HG03175 (cell line): ENCODE results near the gene FGG.
A peak's percentile ranks its signal among the peaks of the same experiment; 100 is the strongest.

Source experiments
- ATAC-seq: cut with Tn5 transposase; IDR thresholded peaks from one replicate; pipeline ENCODE4 v1.9.1; 2021; ENCODE audit warnings: mild to moderate bottlenecking, moderate library complexity; ENCODE audit not compliant: unreplicated experiment

The FGG gene

DNA sequence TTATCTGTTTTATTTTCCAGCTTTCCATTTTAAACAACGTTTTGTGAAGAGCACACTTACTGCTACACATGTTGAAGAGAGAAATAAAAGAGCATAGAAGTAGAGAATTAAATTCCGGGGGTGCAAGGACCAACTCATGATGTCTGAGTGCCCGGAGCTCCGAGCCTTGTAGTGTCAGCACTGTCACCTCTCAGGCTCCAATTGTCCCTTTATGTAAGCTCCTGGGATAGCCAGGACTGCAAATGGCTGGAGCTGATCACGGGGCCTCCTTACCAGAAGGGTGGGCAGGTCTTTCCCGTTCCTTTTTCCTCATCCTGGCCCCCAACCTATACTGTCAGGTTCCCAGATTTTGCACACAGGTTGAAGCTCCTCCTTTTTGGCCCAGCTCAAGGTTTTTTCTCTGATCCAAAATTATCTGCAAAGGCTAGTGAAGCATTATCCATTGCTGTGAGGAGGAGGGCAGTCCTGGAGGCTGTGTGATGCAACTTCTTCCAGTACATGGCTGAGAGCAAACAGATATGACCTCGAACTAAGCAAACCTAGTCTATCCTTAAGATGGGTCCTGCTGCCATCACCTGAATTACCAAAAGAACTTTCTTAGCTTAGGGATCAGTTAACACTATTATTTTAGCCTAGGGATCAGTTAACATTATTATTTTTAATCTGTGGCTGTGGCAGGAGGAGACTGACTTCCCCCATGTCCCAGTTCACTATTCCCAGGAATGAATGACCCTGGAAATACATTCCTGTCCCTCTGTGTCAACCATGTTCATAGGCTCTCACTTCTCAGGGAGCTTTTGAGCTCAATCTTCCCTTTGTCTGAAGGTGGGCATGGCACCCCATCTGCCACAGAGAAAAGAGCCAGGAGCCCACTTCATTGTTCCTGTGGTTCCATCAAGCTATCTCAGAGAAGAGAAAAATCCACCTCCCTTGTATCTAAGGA lies at the start of gene FGG:
FGG (minus strand) TSS at position 185 of the 943 bp plus-strand sequence; CDS start at position 138, 47 bp downstream.
- no peak for ATAC-seq

DNA sequence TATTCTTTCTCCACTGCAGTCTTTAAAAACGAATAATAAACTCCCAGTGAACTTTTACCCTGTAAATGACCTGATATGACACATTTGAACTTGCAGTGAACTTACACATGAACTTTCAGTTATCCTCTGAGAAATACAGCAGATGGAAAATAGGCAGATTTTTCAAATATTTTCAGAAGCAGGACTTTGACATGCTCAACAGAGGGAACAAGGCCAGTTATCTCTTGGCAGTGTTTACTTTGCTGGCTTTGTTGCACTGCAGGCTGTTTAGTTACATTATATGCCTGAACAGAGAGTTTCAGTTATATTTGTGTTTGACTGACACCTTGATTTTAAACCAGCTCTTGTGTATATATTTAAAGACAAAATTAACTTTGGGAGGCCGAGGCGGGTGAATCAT lies 47.6 kb upstream of the FGG start:
- no peak for ATAC-seq

DNA sequence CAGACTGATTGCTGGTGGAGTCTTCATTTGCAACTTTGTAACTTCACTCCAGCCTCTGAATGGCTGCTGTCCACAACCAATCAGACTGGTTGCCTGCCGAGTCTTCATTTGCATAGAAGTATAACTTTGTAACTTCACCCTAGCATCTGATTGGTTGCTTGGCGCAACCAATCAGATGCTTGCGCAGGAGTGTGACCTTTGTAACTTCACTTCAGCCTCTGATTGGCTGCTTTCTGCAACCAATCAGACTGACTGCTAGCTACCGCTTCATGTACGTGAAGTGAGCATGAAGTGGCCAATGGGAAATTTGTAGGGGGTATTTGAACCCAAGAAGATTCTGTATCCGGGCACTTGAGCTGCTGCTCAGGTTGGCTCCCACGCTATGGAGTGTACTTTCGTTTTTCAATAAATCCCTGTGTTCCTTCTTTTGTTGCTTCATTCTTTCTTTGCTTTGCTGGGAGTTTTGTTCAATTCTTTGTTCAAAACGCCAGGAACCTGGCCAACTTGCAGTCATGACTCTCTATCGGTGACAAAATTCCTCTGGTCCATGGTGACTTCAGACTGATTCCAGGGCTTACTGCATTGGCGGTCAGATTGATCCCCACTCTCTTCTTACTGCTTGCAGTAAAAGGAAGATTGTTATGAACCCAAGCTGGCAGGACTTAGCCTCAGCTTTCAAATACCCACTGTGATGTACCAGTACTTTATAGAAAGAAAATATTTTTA lies 46.4 kb upstream of the FGG start:
- no peak for ATAC-seq

DNA sequence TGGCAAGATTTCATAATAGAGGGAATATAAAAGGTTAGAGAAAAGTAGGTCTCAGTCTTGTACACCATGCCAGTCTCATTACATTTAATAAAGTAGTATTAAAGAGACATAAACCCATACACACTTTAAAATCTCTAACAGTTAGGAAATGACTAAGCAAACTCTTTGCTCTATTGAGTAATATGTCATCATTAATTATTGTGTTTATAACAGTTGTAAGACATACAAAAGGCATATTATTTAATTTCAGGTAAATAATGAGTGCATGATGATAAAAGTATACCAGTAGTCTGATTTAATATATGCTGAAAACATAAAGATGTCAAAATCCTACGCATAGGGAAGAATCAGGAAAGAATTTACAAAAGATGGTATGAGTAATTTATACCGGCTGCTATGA lies 31.0 kb upstream of the FGG start:
- ATAC-seq, result no peak

DNA sequence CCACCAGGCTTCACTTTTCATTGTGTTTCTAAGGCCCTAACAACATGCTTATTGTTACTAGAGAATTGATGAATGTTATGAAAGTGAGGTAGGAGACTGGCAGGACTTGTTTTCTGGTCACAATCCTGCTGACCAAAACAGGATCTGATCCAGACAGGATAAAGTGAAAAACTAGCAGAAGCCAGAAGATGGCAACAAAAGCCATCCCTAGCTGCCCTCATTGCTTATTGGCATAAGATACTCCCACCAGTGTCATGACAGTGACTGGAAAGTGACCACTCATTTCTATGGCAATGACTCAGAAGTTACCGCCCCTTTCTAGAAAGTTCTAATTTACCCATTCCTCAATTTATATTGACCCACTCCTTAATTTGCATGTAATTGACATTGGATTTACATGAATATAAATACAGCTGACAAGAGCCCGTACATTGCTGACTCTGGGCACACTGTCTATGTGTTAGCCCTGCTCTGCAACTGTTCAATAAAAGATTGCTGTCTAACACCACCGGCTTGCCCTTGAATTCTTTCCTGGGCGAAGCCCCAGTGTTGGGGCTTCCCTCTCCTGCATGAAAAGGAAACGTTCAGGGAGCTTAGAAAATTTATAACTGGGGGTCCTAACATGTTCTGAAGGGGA lies 30.0 kb upstream of the FGG start:
- ATAC-seq, result no peak

DNA sequence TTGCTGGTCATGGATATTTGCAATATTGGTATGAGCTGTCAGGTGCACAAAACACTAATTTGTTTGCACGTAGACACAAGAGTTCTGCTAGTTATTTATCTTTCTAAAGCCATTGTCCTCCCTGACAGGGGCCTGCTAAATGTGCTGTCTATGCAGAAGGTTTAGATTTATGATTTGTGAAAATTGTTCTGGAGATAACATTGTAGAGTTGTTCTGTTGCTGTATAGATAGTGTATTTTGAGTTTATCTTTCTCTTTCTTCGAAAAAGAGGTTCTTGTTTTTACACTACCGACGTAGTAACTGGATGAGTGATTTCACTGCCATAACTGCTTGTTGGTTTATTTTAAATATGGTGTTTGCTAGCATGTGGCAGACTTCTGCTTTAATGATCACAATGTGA lies 28.5 kb upstream of the FGG start:
- no peak for ATAC-seq

DNA sequence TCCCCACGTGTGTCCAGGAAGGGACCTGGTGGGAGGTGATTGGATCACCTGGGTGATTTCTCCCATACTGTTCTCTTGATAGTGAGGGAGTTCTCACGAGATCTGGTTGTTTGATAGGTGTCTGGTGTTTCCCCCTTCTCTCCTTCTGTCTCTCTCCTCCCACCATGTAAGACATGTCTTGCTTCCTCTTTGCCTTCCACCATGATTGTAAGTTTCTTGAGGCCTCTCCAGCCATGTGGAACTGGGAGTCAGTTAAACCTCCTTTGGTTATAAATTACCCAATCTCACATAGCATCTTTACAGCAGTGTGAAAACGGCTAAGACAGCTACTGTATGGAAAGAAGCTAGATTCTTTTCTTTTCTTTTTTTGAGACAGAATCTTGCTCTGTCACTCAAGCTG lies 21.6 kb upstream of the FGG start:
- peak; percentile 51 for ATAC-seq

DNA sequence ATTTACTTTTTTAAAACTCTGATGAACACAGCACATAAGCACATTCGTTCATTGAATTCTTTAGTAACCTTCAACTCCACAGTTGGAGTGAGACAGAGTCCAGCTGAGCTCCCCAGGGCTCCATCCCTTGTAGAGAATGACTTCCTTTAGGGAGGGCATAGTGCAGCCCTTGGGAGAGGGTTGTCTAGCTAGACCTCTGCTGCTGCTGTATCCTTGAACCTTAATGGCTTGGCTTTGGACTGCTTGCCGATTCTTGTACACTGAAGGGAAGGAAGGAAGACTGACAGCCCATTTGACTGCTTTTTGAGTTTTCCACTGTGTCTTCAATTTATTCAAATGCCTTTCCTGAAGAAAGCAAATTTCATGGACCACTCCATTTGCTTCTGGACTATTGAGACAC lies 19.4 kb upstream of the FGG start:
- ATAC-seq, result no peak

DNA sequence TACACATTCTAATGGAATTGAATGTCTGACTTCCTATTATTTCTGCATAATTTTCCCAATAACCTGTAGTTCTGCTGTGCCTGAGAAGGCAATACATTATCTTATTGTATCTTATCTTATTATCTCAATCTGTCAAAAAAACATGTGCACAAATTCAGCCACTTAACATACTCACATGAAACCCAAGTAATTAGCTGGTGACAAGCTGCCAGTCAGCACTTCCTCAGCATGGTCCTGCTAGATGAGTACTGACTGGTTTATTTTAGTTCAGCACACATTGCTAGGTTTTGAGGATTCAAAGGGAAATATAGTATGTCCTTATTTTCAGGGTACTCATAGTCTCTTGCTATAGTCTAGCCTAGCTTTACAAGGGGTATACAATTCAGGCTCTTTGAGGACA lies 17.9 kb upstream of the FGG start:
- no peak for ATAC-seq

DNA sequence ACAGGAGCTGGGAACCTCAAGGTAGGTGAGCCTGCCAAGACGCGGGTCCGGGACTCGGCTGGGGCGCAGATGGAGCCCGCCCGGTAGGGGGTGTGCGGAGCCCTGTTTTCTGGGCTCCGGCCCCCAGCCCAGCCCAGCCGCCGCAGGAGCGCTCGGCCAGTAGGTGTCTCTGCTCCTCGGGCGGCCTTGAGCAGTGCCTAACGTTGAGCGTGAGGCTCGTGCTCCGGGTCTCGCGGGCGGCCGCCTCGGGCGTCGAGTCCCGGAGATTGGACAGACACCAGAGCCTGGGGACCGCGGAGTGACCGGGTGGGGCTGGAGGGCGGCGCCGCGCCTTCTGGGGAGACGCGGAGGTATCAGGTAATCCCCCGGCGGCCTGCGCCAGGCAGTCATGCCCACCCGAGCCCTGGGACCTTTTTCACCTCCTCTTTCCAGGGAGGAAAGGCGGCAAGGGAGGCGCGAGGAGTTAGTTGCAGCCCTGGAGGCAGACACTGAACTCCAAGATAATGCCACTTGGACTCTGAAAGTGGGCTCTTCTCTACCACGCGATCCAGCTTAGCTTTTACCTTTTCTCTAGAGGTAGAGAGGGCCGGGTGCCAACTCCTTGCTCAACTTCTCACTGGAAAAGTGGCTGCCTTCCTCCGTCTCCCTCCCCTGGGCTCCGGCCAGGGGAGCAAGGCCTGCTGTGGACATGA lies 14.5 kb upstream of the FGG start:
- peak; percentile 97 for ATAC-seq

DNA sequence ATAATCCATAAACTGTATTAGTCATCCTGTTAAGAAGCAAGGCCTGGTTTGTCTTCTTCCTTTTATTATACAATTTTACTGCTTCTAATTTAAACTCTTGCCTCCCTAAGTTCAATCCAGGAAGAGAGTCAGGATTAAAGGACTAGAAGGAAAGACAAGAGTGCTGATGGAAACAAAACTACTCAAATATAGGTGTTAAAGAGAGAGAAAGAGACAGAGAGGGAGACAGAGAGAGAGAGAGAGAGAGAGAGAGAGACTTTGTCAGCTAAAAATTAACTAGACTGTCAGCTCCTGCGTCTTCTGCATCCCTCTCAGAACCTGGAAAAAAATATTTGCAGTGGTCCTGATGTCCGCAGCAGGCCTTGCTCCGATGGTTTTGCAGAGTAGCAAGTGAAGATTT lies 13.5 kb upstream of the FGG start:
- no peak for ATAC-seq

DNA sequence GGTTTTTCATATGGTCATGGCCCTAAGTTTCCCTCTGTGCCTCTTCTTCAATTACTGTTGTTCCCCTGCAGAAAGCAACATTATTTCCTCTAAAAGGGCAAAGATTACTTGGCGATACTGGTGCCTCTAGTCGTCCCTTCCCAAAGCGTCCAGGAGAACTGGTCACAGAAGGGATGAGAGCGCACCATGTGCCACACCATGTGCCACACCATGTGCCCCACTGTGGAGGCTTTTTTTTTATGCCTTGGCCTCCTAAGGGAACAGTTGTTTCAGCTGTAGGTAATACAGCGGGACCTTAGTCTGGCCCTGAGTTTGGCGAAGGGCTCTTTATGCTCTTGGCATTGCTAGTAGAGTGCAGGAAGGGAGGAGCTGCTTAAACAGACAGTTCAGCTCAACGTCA lies 11.5 kb upstream of the FGG start:
- ATAC-seq, result no peak

DNA sequence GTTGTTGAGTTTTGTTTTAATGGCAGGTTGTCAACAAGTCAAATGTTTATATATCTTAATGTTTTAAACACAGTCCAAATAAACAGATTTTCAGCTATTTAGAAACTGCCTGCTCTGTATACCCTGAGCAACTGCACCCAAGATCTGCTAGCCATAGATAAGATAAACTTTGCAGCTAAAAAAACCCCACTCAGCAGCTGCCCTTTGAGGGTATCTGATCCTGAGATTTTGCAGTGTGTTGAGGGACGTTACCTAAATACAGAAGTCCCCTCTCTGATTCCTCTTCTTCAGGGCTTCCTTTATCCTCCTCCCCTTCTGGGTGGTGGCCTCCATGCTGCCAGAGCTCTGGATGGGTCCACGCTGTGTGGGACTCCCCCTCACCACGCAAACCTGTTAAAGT lies 11.0 kb upstream of the FGG start:
- ATAC-seq, result no peak

DNA sequence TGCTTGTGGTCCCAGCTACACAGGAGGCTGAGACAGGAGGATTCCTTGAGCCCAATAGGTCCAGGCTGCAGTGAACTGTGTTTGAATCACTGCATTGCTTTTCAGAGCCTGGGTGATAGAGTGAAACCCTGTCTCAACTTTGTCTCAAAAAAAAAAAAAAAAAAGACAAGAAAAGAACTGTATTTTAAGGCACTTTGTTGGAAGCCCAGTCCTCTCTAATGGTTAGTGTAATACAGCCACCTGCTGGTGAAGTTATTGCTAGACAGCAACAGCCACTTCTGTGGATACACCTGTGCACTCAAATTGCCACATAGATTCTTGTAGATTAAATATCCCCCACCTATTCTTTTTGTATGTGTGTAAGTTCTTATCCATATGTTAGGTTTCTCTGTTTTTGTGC lies 10.1 kb upstream of the FGG start:
- peak; percentile 34 for ATAC-seq

DNA sequence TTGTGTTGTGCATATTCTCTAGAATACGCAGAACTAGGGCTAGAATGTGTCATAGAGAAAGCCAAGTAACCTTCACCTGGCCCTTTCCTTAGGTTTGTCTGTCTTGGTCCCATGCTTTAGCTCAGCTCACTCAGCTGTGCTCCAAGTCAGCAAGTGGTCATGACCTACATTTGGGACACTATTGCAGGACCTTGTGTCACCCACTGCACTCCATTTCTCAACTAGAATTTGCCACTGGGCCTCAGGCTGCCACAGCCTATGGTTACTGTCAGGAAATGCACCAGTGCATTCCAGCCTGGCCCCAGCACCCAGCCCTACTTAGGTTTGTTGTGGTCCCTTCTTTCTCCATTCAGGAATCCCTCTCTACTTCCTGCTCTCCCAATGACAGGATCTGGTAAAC lies 7.7 kb upstream of the FGG start:
- ATAC-seq, result no peak

DNA sequence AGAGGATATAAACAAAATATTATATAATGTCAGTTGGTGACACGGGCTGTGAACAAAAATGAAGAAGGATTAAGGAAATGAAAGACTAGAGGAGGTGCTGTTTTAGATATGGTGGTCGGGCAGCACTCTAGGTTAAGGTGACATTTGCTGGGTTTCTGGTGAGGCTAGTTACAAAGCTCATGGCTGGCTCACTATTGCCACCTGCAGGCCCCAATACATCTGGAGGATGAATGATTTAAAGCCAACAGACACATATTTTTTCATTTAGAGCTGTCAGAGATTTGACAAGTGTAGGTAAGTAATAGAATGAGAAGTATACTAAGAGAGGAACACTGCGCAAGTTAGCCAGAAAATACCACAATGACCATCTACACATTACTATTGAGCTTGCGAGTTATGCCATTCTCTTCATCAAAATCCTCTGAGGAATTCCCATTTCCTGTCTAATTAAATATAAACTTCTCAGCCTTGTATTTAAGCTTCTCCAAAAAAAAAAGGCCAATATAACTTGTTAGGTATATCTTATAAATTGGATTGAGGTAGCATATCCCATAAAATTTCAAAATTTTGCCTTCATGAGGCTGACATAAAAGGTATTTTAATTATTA lies 6.4 kb upstream of the FGG start:
- peak; percentile 76 for ATAC-seq

DNA sequence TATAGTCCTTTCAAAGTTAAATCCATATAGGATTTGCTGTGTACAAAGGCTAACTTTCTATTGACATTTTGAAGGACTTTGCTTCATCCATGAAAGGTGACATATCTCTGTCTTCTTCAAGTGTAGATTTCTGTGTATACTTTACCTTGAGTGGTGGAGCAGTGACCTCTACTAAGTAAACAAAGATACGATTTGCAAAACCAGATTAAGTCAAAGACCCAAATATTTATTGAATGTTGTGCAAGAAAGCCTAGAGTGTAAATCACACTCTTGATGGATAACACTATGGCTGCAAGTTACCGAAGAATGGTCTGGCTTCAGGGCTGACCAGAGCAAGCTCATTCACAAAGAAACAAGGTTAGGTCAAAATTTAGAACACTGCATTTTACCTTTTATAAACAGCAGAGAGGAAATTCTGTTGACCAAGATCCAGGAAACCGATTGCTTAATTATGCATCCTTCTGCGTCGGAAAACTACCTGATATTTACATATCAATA lies 5.4 kb upstream of the FGG start:
- no peak for ATAC-seq

DNA sequence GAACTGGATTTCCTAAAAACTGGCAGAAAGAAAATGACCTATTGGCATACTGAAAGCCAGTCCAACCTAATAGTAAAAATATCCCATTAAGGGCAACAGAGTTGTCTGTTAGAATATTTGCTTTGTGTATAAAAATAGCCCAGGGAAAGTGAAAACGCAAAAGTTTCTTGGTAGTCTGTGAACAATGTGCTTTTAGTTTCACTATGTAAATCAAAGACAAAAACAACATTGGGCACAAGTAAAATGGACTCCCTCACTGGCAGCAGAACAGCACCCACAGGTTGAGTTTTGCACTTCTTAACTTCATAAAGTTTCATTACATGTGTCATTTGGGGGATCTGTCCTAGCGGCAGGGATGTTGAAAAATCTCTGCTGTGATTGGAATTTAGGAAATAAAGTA lies 4.3 kb upstream of the FGG start:
- ATAC-seq, result peak; percentile 94

DNA sequence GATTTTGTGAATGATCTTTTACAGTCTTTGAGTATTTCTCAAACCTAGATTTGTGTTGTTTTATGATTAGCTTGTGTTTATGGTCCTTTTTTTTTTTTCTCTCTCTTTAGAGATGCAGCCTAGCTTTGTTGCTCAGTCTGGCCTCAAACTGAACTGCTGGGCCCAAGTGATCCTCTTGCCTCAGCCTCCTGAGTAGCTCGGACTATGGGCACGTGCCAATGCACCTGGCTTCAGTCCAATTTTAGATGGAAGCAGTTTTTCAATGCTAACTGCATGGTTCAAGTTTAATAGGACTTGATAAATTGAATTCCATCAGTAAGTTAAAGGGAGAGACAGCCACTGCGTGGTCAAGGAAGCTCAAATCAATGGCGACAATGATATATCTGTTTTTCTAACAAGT lies 3.8 kb upstream of the FGG start:
- no peak for ATAC-seq

DNA sequence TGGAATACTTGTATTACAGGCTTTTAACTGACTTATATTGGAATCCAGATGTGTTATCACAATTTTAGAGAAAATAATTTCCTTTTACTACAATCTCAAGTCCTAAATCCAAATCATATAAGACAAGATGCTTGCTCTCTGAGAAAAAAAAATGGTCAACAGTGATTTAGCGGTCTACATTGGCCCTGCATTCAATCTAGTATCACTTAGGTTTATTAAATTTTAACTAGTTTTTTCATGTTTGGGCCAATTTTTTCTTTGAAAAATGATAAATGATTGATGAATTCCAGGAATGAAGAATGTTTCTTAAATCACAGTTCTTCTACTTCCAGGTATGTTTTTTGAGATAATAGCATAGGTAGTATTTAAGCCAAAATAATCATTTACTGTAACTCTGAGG lies 2.8 kb upstream of the FGG start:
- no peak for ATAC-seq

DNA sequence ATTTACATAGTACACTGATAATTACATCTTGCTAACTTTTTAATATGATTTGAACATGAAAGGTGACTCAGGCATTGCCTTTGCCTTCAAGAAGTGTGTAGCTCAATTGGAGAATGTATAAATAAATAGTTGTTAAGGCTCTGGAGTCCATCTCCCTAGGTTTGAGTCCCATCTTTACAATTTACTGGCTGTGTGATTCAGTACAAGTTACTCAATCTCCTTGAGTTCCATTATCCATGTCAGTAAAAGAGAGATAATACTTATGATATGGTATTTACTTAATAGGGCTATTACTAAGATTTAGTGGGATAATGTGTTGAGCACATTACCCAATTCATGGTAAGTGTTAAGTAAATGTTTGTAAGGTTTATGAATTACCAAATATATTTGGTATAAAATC lies 1.9 kb upstream of the FGG start:
- ATAC-seq, result no peak
